Measurements from ENCODE around the gene SPECC1L. TPM values are rescaled to one million over a fixed set of nuclear protein-coding genes. Genes with fewer than 3 reads are reported as not detected.

SPECC1L gene
- total and polyA plus RNA-seq, 2 of the 8 experiments (the other 6 are each of a cell fraction or from before 2014, with no cell fraction given) = 15.7 to 61.6 TPM

GRCh38 chr22:24424901-24425775 lies 154.5 kb downstream of the SPECC1L start:
- POLR2A ChIA-PET (ENCODE audit: partially characterized antibody) = interaction anchor here (1.7 to 1.9 kb wide), 2 partner anchors 82 to 96 kb away, joined by 3 to 7 read pairs; no protein-coding TSS in a partner anchor
- H3K4me2 ChIP-seq (ENCODE audit: insufficient read depth in 1 of 2, low read depth in 2 of 2, low read length in 2 of 2) = peak overlapping the region; percentile 52 to 89; a peak in 3 of 4 replicates

More at GRCh38 chr22:24424901-24425775, 154.5 kb downstream of the SPECC1L start:
- DNase-seq (ENCODE audit: low read depth in 1 of 2, low spot score in 2 of 2) (no peak), FAIRE-seq (no peak)
- no peak overlapping the region for H3K4ac ChIP-seq (replicated peaks; ENCODE audit: insufficient read length, low read depth, low read length)
- peak overlapping the region; percentile 51 for H3K18ac ChIP-seq (ENCODE audit: extremely low read depth, low read length)
- no peak overlapping the region for H2AFZ ChIP-seq (ENCODE audit: low read length)
- H3K36me3 ChIP-seq (ENCODE audit: control insufficient read depth in 2 of 4, insufficient read depth in 4 of 4, low read length in 3 of 4) = no peaks in the 10 kb centered on the region
- peaks cover 3 to 23% (median 15%) of the 10 kb centered on the region in 4 experiments for H3K27me3 ChIP-seq (replicated peaks in 1 of 4; ENCODE audit: control insufficient read depth in 3 of 4, extremely low read depth in 1 of 4, insufficient read depth in 3 of 4, low read length in 3 of 4)
- H2BK12ac ChIP-seq (ENCODE audit: low read depth, low read length) = no peak overlapping the region
- H3K4me1 ChIP-seq (replicated peaks in 1 of 4; ENCODE audit: control insufficient read depth in 3 of 4, insufficient read depth in 4 of 4, low read length in 3 of 4) = peaks cover 4 to 25% (median 16%) of the 10 kb centered on the region in 4 experiments
- H3K56ac ChIP-seq (replicated peaks; ENCODE audit: insufficient read length, low read depth, low read length) = no peak overlapping the region
- H3K4me3 ChIP-seq (ENCODE audit: extremely low read depth in 1 of 4, insufficient read depth in 2 of 4, low read depth in 3 of 4, low read length in 4 of 4) = peak overlapping the region in 3 of 4 experiments; percentile 53 to 73 (median 57); a peak in 5 of 8 replicates
- H4K91ac ChIP-seq (replicated peaks; ENCODE audit: insufficient read length, low read length) = no peak overlapping the region
- H4K8ac ChIP-seq (ENCODE audit: extremely low read depth, insufficient read depth, low read length) = no peak overlapping the region; the same call in none of the 2 replicates
- no peak overlapping the region for H4K5ac ChIP-seq (ENCODE audit: insufficient read length, low read depth, low read length)
- 0 out of 2 replicates have a peak overlapping the region, but pooled peaks have one; percentile 6 for H2AK5ac ChIP-seq (ENCODE audit: low read depth, low read length)
- no peaks in the 10 kb centered on the region for H3K79me1 ChIP-seq (ENCODE audit: low read depth, low read length)
- peak overlapping the region in 1 of 4 experiments; percentile 60; a peak in 1 of 7 replicates for H3K9ac ChIP-seq (replicated peaks in 1 of 4; ENCODE audit: extremely low read depth in 1 of 4, low read depth in 3 of 4, low read length in 3 of 4)
- H3K14ac ChIP-seq (ENCODE audit: insufficient read length) = no peak overlapping the region
- H3K9me3 ChIP-seq (ENCODE audit: insufficient read depth in 2 of 2, low read depth in 1 of 2, low read length in 1 of 2) = no peaks in the 10 kb centered on the region
- 0 out of 2 replicates have a peak overlapping the region, but pooled peaks have one; percentile 1 for H2BK15ac ChIP-seq (ENCODE audit: low read length)
- WGBS, 2 experiments (ENCODE audit: extremely low coverage in 1 of 2, insufficient coverage in 1 of 2, insufficient read length in 1 of 2, insufficient replicate concordance in 2 of 2, low coverage in 1 of 2, low lambda C conversion rate in 2 of 2, missing lambda C conversion rate in 1 of 2) = 80% methylated on average over 27 of the region's 32 CpGs; no CpG with 5 or more reads in 1 of the 2 experiments
- TF ChIP-seq ZNF274 (IDR thresholded peaks at IDR 0.05; ENCODE audit: borderline replicate concordance, extremely low read depth, low read length) (no peak), FOSL1 (IDR thresholded peaks at IDR 0.05; ENCODE audit: insufficient read depth, low read depth, low read length) (no peak)
- no peak overlapping the region for H2BK120ac ChIP-seq (replicated peaks; ENCODE audit: low read depth, low read length)
- H3K23me2 ChIP-seq (ENCODE audit: low read depth, low read length) = peaks cover 6% of the 10 kb centered on the region; the same call in 1 of the 2 replicates
- H2BK5ac ChIP-seq (ENCODE audit: low read depth, low read length) = no peak overlapping the region
- no peak overlapping the region for H2BK20ac ChIP-seq (ENCODE audit: low read length)
- no peaks in the 10 kb centered on the region for H3K79me2 ChIP-seq (ENCODE audit: control insufficient read depth in 1 of 2, insufficient read depth in 2 of 2, low read length in 2 of 2)
- H3K27ac ChIP-seq (ENCODE audit: low read depth, low read length) = no peak overlapping the region
- CTCF ChIA-PET (ENCODE audit: partially characterized antibody) = interaction anchor here (1.2 to 10.6 kb wide), 14 partner anchors 9 to 98 kb away, joined by 3 to 201 read pairs (median 6); partner anchors contain the start of gene UPB1
- no peak overlapping the region for H3K23ac ChIP-seq (ENCODE audit: insufficient read length)
- no peaks in the 10 kb centered on the region for H4K20me1 ChIP-seq (replicated peaks in 1 of 2; ENCODE audit: control insufficient read depth in 1 of 2, insufficient read depth in 2 of 2, low read length in 2 of 2)
